ENCODE measurements around the gene GOSR2.

DNA sequence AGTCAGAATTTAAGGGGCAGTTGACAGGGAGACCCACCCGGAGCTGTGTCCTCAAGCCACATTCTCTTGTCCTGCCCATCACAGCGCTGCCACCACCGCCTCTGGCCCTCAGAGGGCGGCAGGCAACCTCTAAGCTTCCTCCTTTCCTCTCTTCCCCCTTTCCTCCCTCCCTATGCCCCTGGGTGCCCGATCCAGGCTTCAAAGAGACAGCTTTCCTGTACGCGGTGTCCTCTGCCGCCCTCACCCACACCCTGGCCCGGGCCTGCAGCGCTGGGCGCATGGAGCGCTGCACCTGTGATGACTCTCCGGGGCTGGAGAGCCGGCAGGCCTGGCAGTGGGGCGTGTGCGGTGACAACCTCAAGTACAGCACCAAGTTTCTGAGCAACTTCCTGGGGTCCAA is 48.1 kb upstream of the GOSR2 start:
- no peak for TF ChIP-seq CTCF (IDR thresholded peaks at IDR 0.05)
- no peak for TF ChIP-seq POLR2AphosphoS5 (IDR thresholded peaks at IDR 0.05)
- TF ChIP-seq POLR2A (IDR thresholded peaks at IDR 0.05) = no peak

Data from breast epithelium (tissue), 3 donors.